Measurements from ENCODE around the gene KCTD2. TPM values are rescaled to one million over a fixed set of nuclear protein-coding genes. Genes with fewer than 3 reads are reported as not detected.
A peak's percentile ranks its signal among the peaks of the same experiment; 100 is the strongest.

The KCTD2 gene
- total and polyA plus RNA-seq, 2 of the 13 experiments (the other 11 are each of a cell fraction or from before 2014, with no cell fraction given), result 28.3 to 32.6 TPM

DNA sequence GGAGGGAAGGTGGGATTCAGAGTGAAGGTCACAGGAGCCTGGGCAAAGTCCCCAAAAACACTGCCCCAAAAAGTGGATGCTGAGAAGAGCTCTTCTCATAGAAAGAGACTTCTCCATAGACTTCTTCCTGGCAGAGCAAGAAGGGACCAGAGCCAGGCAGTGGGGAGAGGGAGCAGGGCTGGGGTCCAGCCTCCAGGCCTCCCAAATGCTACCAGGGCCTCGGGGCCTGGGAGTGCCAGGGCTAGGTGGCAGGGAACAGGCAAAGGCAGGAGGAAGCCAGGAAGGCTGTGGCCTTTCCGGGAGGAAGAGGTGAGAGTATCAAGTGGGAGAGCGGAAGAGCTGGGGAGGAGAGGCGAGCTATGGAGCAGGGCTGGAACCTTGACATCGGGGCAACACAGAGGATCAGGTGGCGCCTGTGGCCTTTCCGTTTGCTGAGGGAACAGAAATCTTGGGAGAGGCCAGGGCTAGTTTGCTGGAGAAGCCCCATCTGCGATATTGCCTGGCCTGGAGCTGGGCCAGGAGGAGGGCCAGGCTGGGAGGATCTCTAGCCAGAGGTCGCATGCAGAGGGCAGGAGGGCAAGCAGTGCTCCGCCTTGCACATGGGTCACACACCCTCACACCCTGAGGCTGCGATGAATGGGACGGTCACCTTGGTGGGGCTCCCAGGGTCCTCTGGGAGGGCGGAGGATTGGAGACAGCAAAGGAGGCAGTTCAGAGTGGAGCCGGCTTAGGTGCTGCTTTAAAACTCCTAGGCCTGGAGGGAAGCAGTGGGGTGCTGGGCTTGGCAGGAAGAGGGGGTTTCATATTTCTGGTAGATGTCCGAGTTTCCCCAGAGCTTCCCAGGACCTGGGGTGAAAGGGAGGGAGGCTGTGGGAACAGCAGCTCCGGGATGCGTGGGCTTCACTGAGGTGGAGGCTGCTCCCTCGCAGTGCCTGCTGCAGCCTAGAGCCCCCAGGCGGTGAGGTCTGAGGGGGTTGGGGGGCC, 44.1 kb downstream of the KCTD2 start (continued):
- TF ChIP-seq, protein P1, sequence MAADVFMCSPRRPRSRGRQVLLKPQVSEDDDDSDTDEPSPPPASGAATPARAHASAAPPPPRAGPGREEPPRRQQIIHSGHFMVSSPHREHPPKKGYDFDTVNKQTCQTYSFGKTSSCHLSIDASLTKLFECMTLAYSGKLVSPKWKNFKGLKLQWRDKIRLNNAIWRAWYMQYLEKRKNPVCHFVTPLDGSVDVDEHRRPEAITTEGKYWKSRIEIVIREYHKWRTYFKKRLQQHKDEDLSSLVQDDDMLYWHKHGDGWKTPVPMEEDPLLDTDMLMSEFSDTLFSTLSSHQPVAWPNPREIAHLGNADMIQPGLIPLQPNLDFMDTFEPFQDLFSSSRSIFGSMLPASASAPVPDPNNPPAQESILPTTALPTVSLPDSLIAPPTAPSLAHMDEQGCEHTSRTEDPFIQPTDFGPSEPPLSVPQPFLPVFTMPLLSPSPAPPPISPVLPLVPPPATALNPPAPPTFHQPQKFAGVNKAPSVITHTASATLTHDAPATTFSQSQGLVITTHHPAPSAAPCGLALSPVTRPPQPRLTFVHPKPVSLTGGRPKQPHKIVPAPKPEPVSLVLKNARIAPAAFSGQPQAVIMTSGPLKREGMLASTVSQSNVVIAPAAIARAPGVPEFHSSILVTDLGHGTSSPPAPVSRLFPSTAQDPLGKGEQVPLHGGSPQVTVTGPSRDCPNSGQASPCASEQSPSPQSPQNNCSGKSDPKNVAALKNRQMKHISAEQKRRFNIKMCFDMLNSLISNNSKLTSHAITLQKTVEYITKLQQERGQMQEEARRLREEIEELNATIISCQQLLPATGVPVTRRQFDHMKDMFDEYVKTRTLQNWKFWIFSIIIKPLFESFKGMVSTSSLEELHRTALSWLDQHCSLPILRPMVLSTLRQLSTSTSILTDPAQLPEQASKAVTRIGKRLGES (CRISPR knock-in tag; IDR thresholded peaks at IDR 0.05; ENCODE audit: borderline replicate concordance), result 0 out of 2 replicates have a peak, but pooled peaks have one; percentile 13
- TF ChIP-seq ARNTL (CRISPR knock-in tag; IDR thresholded peaks at IDR 0.05) (peak; percentile 85), ZNF547 (CRISPR knock-in tag; IDR thresholded peaks at IDR 0.05) (peak; percentile 77; the same call in 1 of the 2 replicates), SOX5 (CRISPR knock-in tag; IDR thresholded peaks at IDR 0.05; ENCODE audit: borderline replicate concordance) (peak; percentile 65), TGIF2 (CRISPR knock-in tag; IDR thresholded peaks at IDR 0.05) (peak; percentile 40; the same call in 1 of the 2 replicates), HOXA3 (CRISPR knock-in tag; IDR thresholded peaks at IDR 0.05) (peak; percentile 86), TEAD2 (CRISPR knock-in tag; IDR thresholded peaks at IDR 0.05) (no peak), JDP2 (CRISPR knock-in tag; IDR thresholded peaks at IDR 0.05; ENCODE audit: borderline replicate concordance) (no peak), TMF1 (CRISPR knock-in tag; IDR thresholded peaks at IDR 0.05; ENCODE audit: low read depth) (0 out of 2 replicates have a peak, but pooled peaks have one; percentile 19), SNAPC2 (CRISPR knock-in tag; IDR thresholded peaks at IDR 0.05) (no peak), ZBTB1 (CRISPR knock-in tag; IDR thresholded peaks at IDR 0.05; ENCODE audit: borderline replicate concordance) (no peak), RFXAP (CRISPR knock-in tag; IDR thresholded peaks at IDR 0.05; ENCODE audit: borderline replicate concordance) (no peak; the same call in 1 of the 2 replicates), ZNF772 (CRISPR knock-in tag; IDR thresholded peaks at IDR 0.05) (no peak), JUNB (CRISPR knock-in tag; IDR thresholded peaks at IDR 0.05; ENCODE audit: borderline replicate concordance) (no peak), MTA1 (CRISPR knock-in tag; IDR thresholded peaks at IDR 0.05; ENCODE audit: borderline replicate concordance) (peak; percentile 98), SAP130 (CRISPR knock-in tag; IDR thresholded peaks at IDR 0.05; ENCODE audit: low read depth) (peak; percentile 72), ZNF501 (CRISPR knock-in tag; IDR thresholded peaks at IDR 0.05) (0 out of 2 replicates have a peak, but pooled peaks have one; percentile 32), KLF16 (CRISPR knock-in tag; IDR thresholded peaks at IDR 0.05) (0 out of 4 replicates have a peak, but pooled peaks of 1 of the 2 experiments have one; percentile 53), ZNF746 (CRISPR knock-in tag; IDR thresholded peaks at IDR 0.05) (peak; percentile 95), CREM (IDR thresholded peaks at IDR 0.05) (peak; percentile 38; the same call in 1 of the 2 replicates), CREM (CRISPR knock-in tag; IDR thresholded peaks at IDR 0.05) (no peak)
- TF ChIP-seq, protein P2, sequence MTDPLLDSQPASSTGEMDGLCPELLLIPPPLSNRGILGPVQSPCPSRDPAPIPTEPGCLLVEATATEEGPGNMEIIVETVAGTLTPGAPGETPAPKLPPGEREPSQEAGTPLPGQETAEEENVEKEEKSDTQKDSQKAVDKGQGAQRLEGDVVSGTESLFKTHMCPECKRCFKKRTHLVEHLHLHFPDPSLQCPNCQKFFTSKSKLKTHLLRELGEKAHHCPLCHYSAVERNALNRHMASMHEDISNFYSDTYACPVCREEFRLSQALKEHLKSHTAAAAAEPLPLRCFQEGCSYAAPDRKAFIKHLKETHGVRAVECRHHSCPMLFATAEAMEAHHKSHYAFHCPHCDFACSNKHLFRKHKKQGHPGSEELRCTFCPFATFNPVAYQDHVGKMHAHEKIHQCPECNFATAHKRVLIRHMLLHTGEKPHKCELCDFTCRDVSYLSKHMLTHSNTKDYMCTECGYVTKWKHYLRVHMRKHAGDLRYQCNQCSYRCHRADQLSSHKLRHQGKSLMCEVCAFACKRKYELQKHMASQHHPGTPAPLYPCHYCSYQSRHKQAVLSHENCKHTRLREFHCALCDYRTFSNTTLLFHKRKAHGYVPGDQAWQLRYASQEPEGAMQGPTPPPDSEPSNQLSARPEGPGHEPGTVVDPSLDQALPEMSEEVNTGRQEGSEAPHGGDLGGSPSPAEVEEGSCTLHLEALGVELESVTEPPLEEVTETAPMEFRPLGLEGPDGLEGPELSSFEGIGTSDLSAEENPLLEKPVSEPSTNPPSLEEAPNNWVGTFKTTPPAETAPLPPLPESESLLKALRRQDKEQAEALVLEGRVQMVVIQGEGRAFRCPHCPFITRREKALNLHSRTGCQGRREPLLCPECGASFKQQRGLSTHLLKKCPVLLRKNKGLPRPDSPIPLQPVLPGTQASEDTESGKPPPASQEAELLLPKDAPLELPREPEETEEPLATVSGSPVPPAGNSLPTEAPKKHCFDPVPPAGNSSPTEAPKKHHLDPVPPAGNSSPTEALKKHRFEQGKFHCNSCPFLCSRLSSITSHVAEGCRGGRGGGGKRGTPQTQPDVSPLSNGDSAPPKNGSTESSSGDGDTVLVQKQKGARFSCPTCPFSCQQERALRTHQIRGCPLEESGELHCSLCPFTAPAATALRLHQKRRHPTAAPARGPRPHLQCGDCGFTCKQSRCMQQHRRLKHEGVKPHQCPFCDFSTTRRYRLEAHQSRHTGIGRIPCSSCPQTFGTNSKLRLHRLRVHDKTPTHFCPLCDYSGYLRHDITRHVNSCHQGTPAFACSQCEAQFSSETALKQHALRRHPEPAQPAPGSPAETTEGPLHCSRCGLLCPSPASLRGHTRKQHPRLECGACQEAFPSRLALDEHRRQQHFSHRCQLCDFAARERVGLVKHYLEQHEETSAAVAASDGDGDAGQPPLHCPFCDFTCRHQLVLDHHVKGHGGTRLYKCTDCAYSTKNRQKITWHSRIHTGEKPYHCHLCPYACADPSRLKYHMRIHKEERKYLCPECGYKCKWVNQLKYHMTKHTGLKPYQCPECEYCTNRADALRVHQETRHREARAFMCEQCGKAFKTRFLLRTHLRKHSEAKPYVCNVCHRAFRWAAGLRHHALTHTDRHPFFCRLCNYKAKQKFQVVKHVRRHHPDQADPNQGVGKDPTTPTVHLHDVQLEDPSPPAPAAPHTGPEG (CRISPR knock-in tag; IDR thresholded peaks at IDR 0.05), result 0 out of 2 replicates have a peak, but pooled peaks have one; percentile 48

All from HepG2 (cell line).